Fibroblast of skin of scalp (primary cell): Measurements from ENCODE around the gene TECR. TPM values are rescaled to one million over a fixed set of nuclear protein-coding genes. Genes with fewer than 3 reads are reported as not detected.
A peak's percentile ranks its signal among the peaks of the same experiment; 100 is the strongest.
"Not testable (repeated sequence)": the region's sequence is repeated elsewhere in the genome, so short reads cannot be mapped to it uniquely, and the experiment has no call there.

ENCODE experiments used
- DNase-seq: peaks from one replicate; pipeline ENCODE4 v3.0.0-alpha.2; 2013
- polyA plus RNA-seq, 2 experiments: library from polyadenylated mRNA; unstranded; fragments of 120-200 nt; gene quantifications; one replicate each; pipeline ENCODE4 v1.2.1, GENCODE V29; 2013; ENCODE audit not compliant: insufficient read length in 2 of 2

The TECR gene, protein sequence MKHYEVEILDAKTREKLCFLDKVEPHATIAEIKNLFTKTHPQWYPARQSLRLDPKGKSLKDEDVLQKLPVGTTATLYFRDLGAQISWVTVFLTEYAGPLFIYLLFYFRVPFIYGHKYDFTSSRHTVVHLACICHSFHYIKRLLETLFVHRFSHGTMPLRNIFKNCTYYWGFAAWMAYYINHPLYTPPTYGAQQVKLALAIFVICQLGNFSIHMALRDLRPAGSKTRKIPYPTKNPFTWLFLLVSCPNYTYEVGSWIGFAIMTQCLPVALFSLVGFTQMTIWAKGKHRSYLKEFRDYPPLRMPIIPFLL
- polyA plus RNA-seq (2013, experiment 1 of 2; ENCODE audit: insufficient read length), result 83.3 TPM
- 81.4 TPM for polyA plus RNA-seq (2013, experiment 2 of 2; ENCODE audit: insufficient read length)

- DNase-seq, result peak; percentile 100
Observed at GRCh38 chr19:14529254-14530004, at the start of gene TECR. Gene TECR (plus strand): TSS chr19:14529594. CDS start chr19:14529697, 103 bp downstream.

GRCh38 chr19:14479975-14480699 is 49.3 kb upstream of the TECR start:
- peak; percentile 42 for DNase-seq

DNA sequence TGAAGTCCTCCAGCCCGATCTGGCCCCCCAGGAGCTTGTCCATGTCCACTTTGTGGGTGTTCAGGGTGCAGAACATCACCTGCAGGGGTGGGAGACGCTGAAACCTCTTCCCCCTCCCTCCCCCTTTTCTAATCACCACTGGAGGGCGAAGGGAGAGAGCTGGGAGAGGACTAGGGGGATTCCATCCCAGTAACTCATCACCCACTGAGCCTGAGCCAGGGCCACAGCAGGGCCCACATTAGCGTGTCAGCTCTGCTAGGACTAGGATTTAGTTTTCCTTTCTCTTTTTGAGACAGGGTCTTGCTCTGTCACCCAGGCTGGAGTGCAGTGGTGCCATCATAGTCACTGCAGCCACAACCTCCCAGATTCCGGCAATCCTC is 48.7 kb upstream of the TECR start:
- peak; percentile 70 for DNase-seq

DNA sequence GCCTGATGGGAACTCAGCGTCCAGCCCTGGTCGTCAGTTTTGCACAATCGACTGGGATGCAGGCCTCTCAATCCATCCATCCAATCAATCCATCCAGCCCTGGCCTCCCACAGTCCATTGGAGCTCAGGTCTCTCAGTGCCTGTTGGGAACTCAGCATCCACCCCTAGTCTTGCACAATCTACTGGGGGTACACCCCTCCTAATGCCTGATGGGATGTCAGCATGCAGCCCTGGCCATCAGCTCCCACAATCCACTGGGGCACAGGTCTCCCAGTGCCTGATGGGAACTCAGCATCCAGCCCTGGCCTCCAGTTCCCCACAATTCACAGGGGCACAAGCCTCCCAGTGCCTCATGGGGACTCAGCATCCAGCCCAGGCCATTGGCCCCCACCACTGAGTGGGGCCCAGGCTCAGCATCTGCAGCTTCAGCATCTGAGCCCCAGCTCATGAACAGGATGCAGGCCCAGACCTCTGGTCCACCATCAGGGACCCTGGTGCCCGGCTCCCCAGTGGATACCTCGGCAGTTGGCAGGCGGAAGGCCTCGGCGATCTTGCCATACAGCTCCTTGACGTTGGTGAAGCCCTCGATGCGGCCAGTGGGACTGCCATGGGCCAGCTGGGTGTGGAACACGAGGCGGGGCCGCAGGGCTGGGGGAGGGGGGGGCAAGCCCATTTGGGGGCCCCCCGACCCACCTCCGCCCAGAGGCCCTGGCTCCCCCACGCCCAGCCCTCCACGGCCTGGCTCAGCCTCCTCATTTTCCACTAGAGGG is 47.0 kb upstream of the TECR start:
- DNase-seq, result no peak

DNA sequence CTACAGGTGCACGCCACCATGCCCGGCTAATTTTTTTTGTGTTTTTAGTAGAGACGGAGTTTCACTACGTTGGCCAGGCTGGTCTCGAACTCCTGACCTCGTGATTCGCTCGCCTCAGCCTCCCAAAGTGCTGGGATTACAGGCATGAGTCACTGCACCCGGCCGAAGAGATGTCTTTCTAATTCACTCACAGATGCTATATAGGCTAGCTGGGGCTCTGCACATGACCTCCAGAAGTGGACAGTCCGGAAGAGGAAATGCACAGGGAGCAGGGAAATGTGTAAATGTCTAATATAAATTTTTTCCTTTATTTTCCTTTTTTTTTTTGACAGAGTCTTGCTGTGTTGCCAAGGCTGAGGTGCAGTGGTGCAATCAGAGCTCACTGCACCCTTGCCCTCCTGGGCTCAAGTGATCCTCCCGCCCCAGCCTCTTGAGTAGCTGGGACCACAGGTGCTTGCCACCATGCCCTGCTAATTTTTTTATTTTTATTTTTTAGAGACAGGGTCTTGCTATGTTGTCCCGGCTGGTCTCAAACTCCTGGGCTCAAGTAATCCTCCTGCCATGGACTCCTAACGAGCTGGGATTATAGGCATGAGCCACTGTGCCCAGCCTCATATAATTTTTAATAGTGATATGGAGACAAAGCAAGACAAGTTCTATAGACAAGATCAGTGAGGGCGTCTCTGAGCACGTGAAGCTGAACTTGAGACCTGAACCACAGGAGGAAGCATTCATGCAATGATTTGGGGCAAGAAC is 41.8 kb upstream of the TECR start:
- no peak for DNase-seq

- DNase-seq, result no peak
Observed at GRCh38 chr19:14492756-14493337, 36.5 kb upstream of the TECR start.

GRCh38 chr19:14494411-14494810 is 35.0 kb upstream of the TECR start:
- no peak for DNase-seq

DNA sequence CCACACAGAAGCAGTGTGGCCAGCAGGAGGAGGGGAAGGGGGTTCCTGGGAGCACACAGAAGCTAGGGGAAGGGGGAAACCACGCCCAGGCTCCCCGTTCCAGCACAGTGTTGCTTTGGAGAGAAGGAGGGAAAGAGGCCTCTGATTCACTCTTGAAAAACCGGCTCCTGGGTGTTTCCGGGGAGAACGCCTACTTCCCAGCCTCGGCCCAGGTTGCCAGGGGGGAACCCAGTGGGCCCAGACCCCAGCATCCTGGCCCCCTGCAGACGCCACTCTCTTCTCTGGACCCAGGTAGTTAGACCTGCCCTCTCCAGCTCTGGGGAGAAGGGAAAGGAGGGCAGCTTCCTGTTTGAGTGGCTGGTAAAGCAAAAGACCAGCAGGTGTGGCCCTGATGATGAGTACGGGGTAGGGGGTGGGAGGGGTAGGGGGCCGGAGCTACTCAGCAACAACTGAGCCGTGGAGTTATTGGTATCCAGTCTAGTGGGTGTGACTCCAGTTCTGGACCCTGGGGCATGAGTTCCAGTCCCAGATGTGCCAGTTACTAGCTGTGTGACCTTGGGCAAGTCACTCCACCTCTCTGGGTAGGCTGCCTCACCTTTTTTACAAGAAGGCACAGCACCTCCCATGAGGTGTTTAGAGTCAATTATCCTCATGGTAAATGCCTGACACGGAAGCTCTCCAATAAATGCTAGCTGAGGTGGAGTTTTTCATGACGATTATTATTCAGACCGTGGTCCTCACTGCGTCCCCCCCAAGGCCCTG is 34.3 kb upstream of the TECR start:
- DNase-seq, result no peak

- DNase-seq, result no peak
Observed at GRCh38 chr19:14495672-14496028, 33.7 kb upstream of the TECR start.

GRCh38 chr19:14496029-14496833 is 33.2 kb upstream of the TECR start, which contains the start of gene GIPC1:
Gene GIPC1 (minus strand): TSS chr19:14496127. CDS start chr19:14482976, 13,151 bp downstream.
- peak; percentile 100 for DNase-seq

- no peak for DNase-seq
Observed at GRCh38 chr19:14496834-14497227, 32.6 kb upstream of the TECR start.

GRCh38 chr19:14497228-14497921 is 32.0 kb upstream of the TECR start:
- no peak for DNase-seq

- DNase-seq, result peak; percentile 34
Observed at GRCh38 chr19:14502334-14503092, 26.9 kb upstream of the TECR start.

DNA sequence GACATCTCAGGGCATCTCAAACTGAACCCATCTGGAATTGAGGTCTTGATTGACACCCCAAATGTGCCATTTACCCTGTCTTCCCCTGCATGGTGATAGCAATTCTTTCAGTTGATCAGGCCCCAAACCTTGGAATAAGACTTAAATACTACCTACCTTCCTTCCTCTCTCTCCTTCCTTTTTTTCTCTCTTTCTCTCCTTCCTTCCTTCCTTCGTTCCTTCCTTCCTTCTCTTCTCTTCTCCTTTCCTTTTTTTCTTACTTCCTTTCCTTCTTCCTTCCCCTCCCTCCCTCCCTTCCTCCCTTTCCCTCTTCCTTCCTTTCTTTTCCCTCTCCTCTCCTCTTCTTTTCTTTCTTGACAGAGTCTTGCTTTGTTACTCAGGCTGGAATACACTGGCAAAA is 26.1 kb upstream of the TECR start:
- no peak for DNase-seq

DNA sequence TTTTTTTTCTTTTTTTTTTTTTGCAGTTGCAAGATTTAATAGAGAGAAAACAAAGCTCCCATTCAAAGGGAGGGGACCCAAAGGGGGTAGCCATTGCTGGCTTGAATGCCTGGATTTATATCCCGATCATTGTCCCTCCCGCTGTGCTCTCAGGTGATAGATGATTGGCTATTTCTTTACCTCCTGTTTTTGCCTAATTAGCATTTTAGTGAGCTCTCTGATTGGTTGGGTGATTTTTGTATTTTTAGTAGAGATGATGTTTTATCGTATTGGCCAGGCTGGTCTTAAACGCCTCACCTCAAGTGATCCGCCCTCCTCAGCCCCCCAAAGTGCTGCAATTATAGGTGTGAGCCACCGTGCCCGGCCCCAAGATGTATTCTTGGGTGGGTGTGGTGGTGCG is 24.8 kb upstream of the TECR start:
- DNase-seq, result not testable (repeated sequence)

DNA sequence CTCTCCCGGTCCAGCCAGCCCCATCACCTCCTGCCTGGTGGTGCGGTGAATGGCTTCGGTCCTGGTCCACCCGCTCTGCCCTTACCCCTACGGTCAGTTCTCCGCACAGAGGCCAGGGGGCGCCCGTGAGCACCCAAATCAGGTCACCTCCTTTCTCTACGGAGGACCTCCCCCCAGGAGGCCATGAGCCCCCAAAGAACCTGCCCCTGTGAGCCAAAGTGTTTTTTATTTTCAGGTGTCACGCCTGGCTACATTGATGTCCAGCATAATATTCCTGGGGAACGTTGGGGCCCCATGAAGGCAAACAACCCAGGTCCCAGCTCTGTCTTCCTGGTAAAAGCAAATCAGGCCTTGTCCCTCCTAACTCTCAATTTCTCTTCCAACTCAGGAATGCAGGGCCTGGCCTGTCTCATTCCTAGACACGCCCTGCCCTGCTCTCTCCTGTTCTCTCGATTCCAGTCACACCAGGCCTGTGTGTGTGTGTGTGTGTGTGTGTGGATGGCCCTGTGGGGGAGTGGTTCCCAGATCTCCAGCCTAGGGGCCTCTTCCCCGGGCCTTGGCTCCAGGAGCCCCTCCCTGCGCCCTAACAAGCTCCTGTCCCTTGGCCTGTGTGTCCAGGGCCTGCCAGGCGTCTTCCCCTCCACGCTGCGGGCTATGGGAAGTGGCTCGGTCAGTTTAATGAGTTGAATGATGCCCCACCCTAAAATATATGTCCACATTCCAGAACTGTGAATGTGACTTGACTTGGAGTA is 23.7 kb upstream of the TECR start:
- DNase-seq, result peak; percentile 96
